A549 (cell line): Measurements from ENCODE around the gene PPA2.

Source experiments
- CEBPB ChIP-seq, 2 experiments: fragments of >200 bp in 1 of 2; sonication (Bioruptor Twin) in 1 of 2; formaldehyde crosslinking in 1 of 2; IDR thresholded peaks; 2 replicates each; pipeline ENCODE4 v1.6.1; 2012 to 2016
- CTCF ChIP-seq: fragments of >200 bp; sonication (Bioruptor Twin); formaldehyde crosslinking; IDR thresholded peaks from 3 replicates; pipeline ENCODE4 v1.5.1; 2016
- MAFK ChIP-seq: fragments of 450-650 bp; IDR thresholded peaks from 2 replicates; pipeline ENCODE4 v1.6.1; 2014; ENCODE audit not compliant: partially characterized antibody
- POLR2A ChIP-seq: IDR thresholded peaks from 2 replicates; pipeline ENCODE4 v1.6.1; 2012; ENCODE audit warnings: mild to moderate bottlenecking, low read length
- TF ChIP-seq, protein P1 (sequence below): fragments of >200 bp; sonication (Bioruptor Twin); formaldehyde crosslinking; IDR thresholded peaks from 3 replicates; pipeline ENCODE4 v1.6.1; 2016

DNA sequence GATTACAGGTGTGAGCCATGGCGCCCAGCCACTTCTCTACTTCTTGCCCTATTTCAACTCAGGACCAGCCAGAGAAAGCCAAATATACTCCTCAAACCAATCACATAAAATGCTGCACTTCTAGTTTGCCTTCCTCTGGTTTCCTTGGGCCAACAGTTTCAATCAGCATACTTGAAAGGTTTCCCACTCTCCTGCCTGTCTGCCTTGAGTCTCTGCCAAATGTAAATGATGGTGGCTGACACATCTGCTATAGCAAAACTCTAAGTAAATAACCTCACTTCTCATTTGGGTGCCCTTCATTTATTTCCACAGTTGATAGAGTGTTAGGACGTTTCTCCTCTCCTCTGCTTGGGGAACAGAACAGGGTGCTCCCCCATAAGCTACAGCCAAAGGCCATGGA is 36.4 kb upstream of the PPA2 start:
- no peak for TF ChIP-seq CTCF
- no peak for TF ChIP-seq CEBPB (IDR thresholded peaks at IDR 0.05)
- no peak for TF ChIP-seq POLR2A
- TF ChIP-seq MAFK, result no peak
- TF ChIP-seq, protein P1, sequence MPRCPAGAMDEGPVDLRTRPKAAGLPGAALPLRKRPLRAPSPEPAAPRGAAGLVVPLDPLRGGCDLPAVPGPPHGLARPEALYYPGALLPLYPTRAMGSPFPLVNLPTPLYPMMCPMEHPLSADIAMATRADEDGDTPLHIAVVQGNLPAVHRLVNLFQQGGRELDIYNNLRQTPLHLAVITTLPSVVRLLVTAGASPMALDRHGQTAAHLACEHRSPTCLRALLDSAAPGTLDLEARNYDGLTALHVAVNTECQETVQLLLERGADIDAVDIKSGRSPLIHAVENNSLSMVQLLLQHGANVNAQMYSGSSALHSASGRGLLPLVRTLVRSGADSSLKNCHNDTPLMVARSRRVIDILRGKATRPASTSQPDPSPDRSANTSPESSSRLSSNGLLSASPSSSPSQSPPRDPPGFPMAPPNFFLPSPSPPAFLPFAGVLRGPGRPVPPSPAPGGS, result no peak
